Activated CD4-positive, CD25-positive, alpha-beta regulatory T cell (primary cell): Measurements from ENCODE around the gene TIGD7.

Experiments
- DNase-seq, 4 experiments: peaks; one replicate each; lab custom pipeline; 2025; lab: John Stamatoyannopoulos, UW

The TIGD7 gene

GRCh38 chr16:3305109-3306068 is at the start of gene TIGD7, which contains the start of gene ZNF75A:
TSS of gene TIGD7 (minus strand) at chr16:3305430. CDS start at chr16:3300614, 4,816 bp downstream.
TSS of gene ZNF75A (plus strand) at chr16:3305497. CDS start at chr16:3308429, 2,932 bp downstream.
- DNase-seq = peak; percentile 47 to 66 (median 62)

GRCh38 chr16:3349175-3349574 is 43.9 kb upstream of the TIGD7 start:
- DNase-seq = no peak

- DNase-seq = no peak
These were observed 43.4 kb upstream of the TIGD7 start for GRCh38 chr16:3348547-3349167.

- no peak for DNase-seq
These were observed 42.4 kb upstream of the TIGD7 start for GRCh38 chr16:3347586-3347985.

- DNase-seq = no peak
These were observed 40.8 kb upstream of the TIGD7 start for GRCh38 chr16:3346041-3346440.

- no peak for DNase-seq
These were observed 23.4 kb upstream of the TIGD7 start for GRCh38 chr16:3328643-3329042.

- DNase-seq = no peak
These were observed 22.9 kb upstream of the TIGD7 start for GRCh38 chr16:3328104-3328503.

- no peak for DNase-seq
These were observed 22.3 kb upstream of the TIGD7 start for GRCh38 chr16:3327514-3327913.

- DNase-seq = no peak
These were observed 16.6 kb upstream of the TIGD7 start for GRCh38 chr16:3321816-3322215.

GRCh38 chr16:3317315-3317999 is 12.2 kb upstream of the TIGD7 start:
- no peak for DNase-seq

- no peak for DNase-seq
These were observed 6.3 kb upstream of the TIGD7 start for GRCh38 chr16:3311496-3311895.

GRCh38 chr16:3306078-3306477 is 848 bp upstream of the TIGD7 start:
- no peak for DNase-seq

GRCh38 chr16:3304370-3304769 is 860 bp downstream of the TIGD7 start:
- DNase-seq = no peak

- no peak for DNase-seq
These were observed 9.4 kb downstream of the TIGD7 start for GRCh38 chr16:3295783-3296182.

GRCh38 chr16:3295209-3295608 is 10.0 kb downstream of the TIGD7 start:
- no peak for DNase-seq

GRCh38 chr16:3292604-3293003 is 12.6 kb downstream of the TIGD7 start:
- DNase-seq = no peak

- DNase-seq = no peak
These were observed 15.1 kb downstream of the TIGD7 start for GRCh38 chr16:3289998-3290673.

- no peak for DNase-seq
These were observed 20.1 kb downstream of the TIGD7 start for GRCh38 chr16:3285131-3285530.

- peak in 1 of 4 experiments; percentile 5 for DNase-seq
These were observed 21.4 kb downstream of the TIGD7 start for GRCh38 chr16:3283543-3284447.

GRCh38 chr16:3282730-3283542 is 22.3 kb downstream of the TIGD7 start, which contains the start of gene ZNF263:
TSS of gene ZNF263 (plus strand) at chr16:3283491. CDS start at chr16:3283819, 328 bp downstream.
- DNase-seq = peak; percentile 80 to 85 (median 84)
